Measurements from ENCODE around the gene DNM3. TPM values are rescaled to one million over a fixed set of nuclear protein-coding genes. Genes with fewer than 3 reads are reported as not detected.

The DNM3 gene
- total and polyA plus RNA-seq, 5 donors from 2014 or later, result 0.76 to 5.5 (median 1.6) TPM

DNA sequence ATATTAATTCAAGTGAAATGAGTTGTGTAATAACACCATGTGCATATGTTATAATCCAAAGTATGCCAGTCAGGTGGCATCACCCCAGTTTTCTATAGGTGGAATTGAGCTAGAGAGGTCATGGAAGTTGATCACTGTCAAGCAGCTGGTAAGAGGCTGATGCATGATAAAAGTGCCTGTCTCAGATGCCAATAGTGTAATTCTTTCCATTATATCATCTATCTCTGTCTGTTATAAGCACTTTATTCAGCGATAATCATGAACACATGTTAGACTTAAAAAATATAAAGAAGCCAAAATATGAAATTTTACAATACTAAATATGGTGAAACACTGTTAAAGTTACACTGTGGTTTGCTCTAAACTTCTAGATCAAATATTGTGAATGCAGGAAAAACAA lies 156.6 kb downstream of the DNM3 start:
- DNase-seq, result no peak
- Mint-ChIP-seq H3K4me1 (no peaks in the 10 kb centered on the region), H3K27ac (no peak overlapping the region)

GRCh38 chr1:171998711-171999110 lies 157.4 kb downstream of the DNM3 start:
- Histone ChIP-seq H3K27me3 (ENCODE audit: control insufficient read depth, insufficient read depth, low read length) (peaks cover 9% of the 10 kb centered on the region), H3K27ac (ENCODE audit: insufficient read depth, low read length, poor library complexity, severe bottlenecking) (no peak overlapping the region), H3K4me3 (ENCODE audit: low read depth, low read length) (no peak overlapping the region), H3K4me1 (ENCODE audit: control insufficient read depth, insufficient read depth, low read length, poor library complexity, severe bottlenecking) (no peaks in the 10 kb centered on the region), H3K36me3 (ENCODE audit: control insufficient read depth, insufficient read depth, low read length) (no peaks in the 10 kb centered on the region), H3K9me3 (ENCODE audit: control insufficient read depth in 2 of 2, low read length in 2 of 2) (no peaks in the 10 kb centered on the region)
- no peaks in the 10 kb centered on the region for H3K36me3 Mint-ChIP-seq
- ATAC-seq (ENCODE audit: low read depth in 2 of 2) (no peak), DNase-seq (no peak)
- no peak overlapping the region for H3K27ac Mint-ChIP-seq
- peaks cover 5% of the 10 kb centered on the region for H3K27me3 Mint-ChIP-seq
- peaks cover 0 to 3% (median 0%) of the 10 kb centered on the region in 4 donors for H3K4me1 Mint-ChIP-seq
- H3K4me3 Mint-ChIP-seq, result no peak overlapping the region
- no peaks in the 10 kb centered on the region for H3K9me3 Mint-ChIP-seq

More for the DNA sequence above, 156.6 kb downstream of the DNM3 start:
- no peak for ATAC-seq (ENCODE audit: low read depth in 2 of 2)
- no peak overlapping the region for H3K27ac ChIP-seq (ENCODE audit: insufficient read depth, low read length, poor library complexity, severe bottlenecking)
- Mint-ChIP-seq H3K9me3 (no peaks in the 10 kb centered on the region), H3K4me3 (no peak overlapping the region), H3K36me3 (no peaks in the 10 kb centered on the region), H3K27me3 (peaks cover 11% of the 10 kb centered on the region)
- no peak overlapping the region for H3K4me3 ChIP-seq (ENCODE audit: low read depth, low read length)
- H3K27me3 ChIP-seq (ENCODE audit: control insufficient read depth, insufficient read depth, low read length), result peaks cover 9% of the 10 kb centered on the region
- no peaks in the 10 kb centered on the region for H3K36me3 ChIP-seq (ENCODE audit: control insufficient read depth, insufficient read depth, low read length)
- H3K9me3 ChIP-seq (ENCODE audit: control insufficient read depth in 2 of 2, low read length in 2 of 2), result no peaks in the 10 kb centered on the region
- H3K4me1 ChIP-seq (ENCODE audit: control insufficient read depth, insufficient read depth, low read length, poor library complexity, severe bottlenecking), result no peaks in the 10 kb centered on the region

GRCh38 chr1:171999756-172000155 lies 158.5 kb downstream of the DNM3 start:
- Histone ChIP-seq H3K36me3 (ENCODE audit: control insufficient read depth, insufficient read depth, low read length) (no peaks in the 10 kb centered on the region), H3K27ac (ENCODE audit: insufficient read depth, low read length, poor library complexity, severe bottlenecking) (no peak overlapping the region), H3K4me3 (ENCODE audit: low read depth, low read length) (no peak overlapping the region), H3K9me3 (ENCODE audit: control insufficient read depth in 2 of 2, low read length in 2 of 2) (no peaks in the 10 kb centered on the region), H3K4me1 (ENCODE audit: control insufficient read depth, insufficient read depth, low read length, poor library complexity, severe bottlenecking) (no peaks in the 10 kb centered on the region), H3K27me3 (ENCODE audit: control insufficient read depth, insufficient read depth, low read length) (peaks cover 5% of the 10 kb centered on the region)
- ATAC-seq (ENCODE audit: low read depth in 2 of 2) (no peak), DNase-seq (no peak)
- peaks cover 0 to 6% (median 3%) of the 10 kb centered on the region in 4 donors for H3K4me1 Mint-ChIP-seq
- no peak overlapping the region for H3K27ac Mint-ChIP-seq
- H3K4me3 Mint-ChIP-seq, result no peak overlapping the region
- no peaks in the 10 kb centered on the region for H3K36me3 Mint-ChIP-seq
- no peaks in the 10 kb centered on the region for H3K9me3 Mint-ChIP-seq
- H3K27me3 Mint-ChIP-seq, result peaks cover under 1% of the 10 kb centered on the region

DNA sequence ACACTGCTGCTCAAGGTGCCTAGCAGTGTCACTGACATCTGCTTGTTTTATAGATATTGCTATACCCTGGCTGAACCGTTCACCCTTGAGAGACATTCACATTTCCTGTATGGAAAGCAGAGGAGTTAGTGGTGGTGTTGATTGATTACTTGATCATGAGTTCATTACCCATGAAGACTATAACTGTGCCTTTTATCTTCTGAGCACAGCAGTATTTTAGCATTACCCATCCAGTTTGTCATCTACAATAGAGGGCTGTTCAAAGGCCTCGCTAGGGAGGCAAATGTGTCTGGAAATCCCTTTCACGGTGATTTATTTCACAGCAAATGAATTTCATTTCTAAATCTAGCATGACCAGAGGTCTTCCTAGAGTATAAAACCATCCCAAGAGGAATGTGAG lies 160.0 kb downstream of the DNM3 start:
- H3K27ac ChIP-seq (ENCODE audit: insufficient read depth, low read length, poor library complexity, severe bottlenecking), result no peak overlapping the region
- H3K27ac Mint-ChIP-seq, result no peak overlapping the region
- H3K36me3 ChIP-seq (ENCODE audit: control insufficient read depth, insufficient read depth, low read length), result no peaks in the 10 kb centered on the region
- ATAC-seq (ENCODE audit: low read depth in 2 of 2) (no peak), DNase-seq (no peak)
- H3K27me3 Mint-ChIP-seq, result no peaks in the 10 kb centered on the region
- H3K36me3 Mint-ChIP-seq, result no peaks in the 10 kb centered on the region
- H3K9me3 ChIP-seq (ENCODE audit: control insufficient read depth in 2 of 2, low read length in 2 of 2), result no peaks in the 10 kb centered on the region
- H3K4me3 Mint-ChIP-seq, result no peak overlapping the region
- H3K27me3 ChIP-seq (ENCODE audit: control insufficient read depth, insufficient read depth, low read length), result peaks cover 3% of the 10 kb centered on the region
- no peaks in the 10 kb centered on the region for H3K4me1 ChIP-seq (ENCODE audit: control insufficient read depth, insufficient read depth, low read length, poor library complexity, severe bottlenecking)
- H3K4me1 Mint-ChIP-seq, result peaks cover 0 to 13% (median 4%) of the 10 kb centered on the region in 4 donors
- no peaks in the 10 kb centered on the region for H3K9me3 Mint-ChIP-seq
- no peak overlapping the region for H3K4me3 ChIP-seq (ENCODE audit: low read depth, low read length)

- Mint-ChIP-seq H3K36me3 (no peaks in the 10 kb centered on the region), H3K9me3 (no peaks in the 10 kb centered on the region), H3K27ac (no peak overlapping the region), H3K4me1 (peaks cover 0 to 13% (median 4%) of the 10 kb centered on the region in 4 donors), H3K4me3 (no peak overlapping the region), H3K27me3 (peaks cover under 1% of the 10 kb centered on the region)
- DNase-seq (peak; percentile 7 to 74 (median 42)), ATAC-seq (ENCODE audit: low read depth in 2 of 2) (no peak)
- H3K27me3 ChIP-seq (ENCODE audit: control insufficient read depth, insufficient read depth, low read length), result no peaks in the 10 kb centered on the region
- no peak overlapping the region for H3K4me3 ChIP-seq (ENCODE audit: low read depth, low read length)
- H3K27ac ChIP-seq (ENCODE audit: insufficient read depth, low read length, poor library complexity, severe bottlenecking), result no peak overlapping the region
- no peaks in the 10 kb centered on the region for H3K9me3 ChIP-seq (ENCODE audit: control insufficient read depth in 2 of 2, low read length in 2 of 2)
- no peaks in the 10 kb centered on the region for H3K36me3 ChIP-seq (ENCODE audit: control insufficient read depth, insufficient read depth, low read length)
- H3K4me1 ChIP-seq (ENCODE audit: control insufficient read depth, insufficient read depth, low read length, poor library complexity, severe bottlenecking), result no peaks in the 10 kb centered on the region
These were observed 161.5 kb downstream of the DNM3 start for GRCh38 chr1:172002725-172003345.

DNA sequence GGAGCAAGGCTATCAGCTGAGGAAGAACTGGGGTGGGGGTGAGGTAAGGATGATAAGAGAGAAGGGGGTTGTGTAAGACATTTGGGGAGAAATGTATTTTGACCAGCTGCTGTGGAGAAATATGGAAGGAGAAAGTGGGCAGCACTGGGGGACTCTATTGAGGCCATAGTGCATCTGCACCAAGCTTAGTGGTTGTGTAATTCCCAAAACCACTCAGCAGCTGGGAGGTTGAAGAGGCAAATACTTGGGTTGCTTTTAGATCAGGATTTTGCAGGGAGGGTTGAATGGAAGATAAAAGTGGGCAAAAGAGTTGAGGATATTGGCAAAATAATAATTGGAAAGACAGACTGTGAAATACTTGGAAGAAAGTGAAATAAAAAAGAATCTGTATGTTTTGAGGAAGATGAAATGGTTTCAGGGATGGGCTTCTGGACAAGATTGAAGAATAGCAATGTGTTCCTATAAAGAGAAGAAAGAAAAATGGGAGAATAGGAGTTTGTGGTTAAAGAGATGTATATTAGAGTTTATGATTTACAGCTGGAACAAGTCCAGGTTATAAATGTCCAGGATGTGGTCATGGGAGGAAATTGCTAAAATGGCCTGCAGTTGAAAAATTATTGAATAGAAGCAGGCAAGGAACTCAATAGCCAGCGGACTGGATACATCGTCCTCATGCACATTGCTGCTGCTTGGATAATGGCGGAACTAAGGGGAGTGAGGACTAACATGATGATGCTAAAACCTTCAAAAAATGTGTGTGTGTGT lies 162.7 kb downstream of the DNM3 start:
- no peak overlapping the region for H3K4me3 ChIP-seq (ENCODE audit: low read depth, low read length)
- H3K9me3 Mint-ChIP-seq, result no peaks in the 10 kb centered on the region
- no peak overlapping the region for H3K4me3 Mint-ChIP-seq
- no peaks in the 10 kb centered on the region for H3K9me3 ChIP-seq (ENCODE audit: control insufficient read depth in 2 of 2, low read length in 2 of 2)
- H3K36me3 Mint-ChIP-seq, result no peaks in the 10 kb centered on the region
- H3K4me1 Mint-ChIP-seq, result peaks cover 0 to 13% (median 4%) of the 10 kb centered on the region in 4 donors
- DNase-seq (no peak), ATAC-seq (ENCODE audit: low read depth in 2 of 2) (no peak)
- no peaks in the 10 kb centered on the region for H3K36me3 ChIP-seq (ENCODE audit: control insufficient read depth, insufficient read depth, low read length)
- peaks cover 5% of the 10 kb centered on the region for H3K27me3 Mint-ChIP-seq
- H3K27ac ChIP-seq (ENCODE audit: insufficient read depth, low read length, poor library complexity, severe bottlenecking), result no peak overlapping the region
- H3K27ac Mint-ChIP-seq, result peak overlapping the region in 2 of 3 donors; percentile 34 to 74
- H3K4me1 ChIP-seq (ENCODE audit: control insufficient read depth, insufficient read depth, low read length, poor library complexity, severe bottlenecking), result no peaks in the 10 kb centered on the region
- no peaks in the 10 kb centered on the region for H3K27me3 ChIP-seq (ENCODE audit: control insufficient read depth, insufficient read depth, low read length)

DNA sequence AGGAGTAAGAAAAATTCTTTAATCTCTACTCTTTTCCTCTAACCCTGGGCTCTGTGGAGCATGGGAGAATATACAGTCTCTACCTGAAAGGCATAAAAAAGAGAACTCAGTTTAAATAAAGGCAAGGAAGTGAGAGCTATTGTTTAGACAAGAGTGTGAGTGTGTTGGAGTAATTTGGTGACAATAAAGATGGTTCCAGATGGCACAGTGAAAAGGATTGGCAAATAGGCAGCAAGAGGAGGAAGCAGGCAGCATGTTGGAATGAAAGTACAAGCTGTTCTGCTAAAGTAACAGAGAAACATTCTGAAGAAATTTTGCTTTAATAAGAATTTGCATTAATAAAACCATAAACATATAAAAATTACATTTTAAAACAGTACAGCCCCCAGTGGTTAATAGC lies 163.4 kb downstream of the DNM3 start:
- Mint-ChIP-seq H3K4me1 (peaks cover 0 to 13% (median 4%) of the 10 kb centered on the region in 4 donors), H3K27ac (peak overlapping the region in 1 of 3 donors; percentile 74), H3K9me3 (no peaks in the 10 kb centered on the region), H3K36me3 (no peaks in the 10 kb centered on the region), H3K4me3 (no peak overlapping the region), H3K27me3 (peaks cover 5% of the 10 kb centered on the region)
- Histone ChIP-seq H3K36me3 (ENCODE audit: control insufficient read depth, insufficient read depth, low read length) (no peaks in the 10 kb centered on the region), H3K4me1 (ENCODE audit: control insufficient read depth, insufficient read depth, low read length, poor library complexity, severe bottlenecking) (no peaks in the 10 kb centered on the region), H3K27ac (ENCODE audit: insufficient read depth, low read length, poor library complexity, severe bottlenecking) (no peak overlapping the region), H3K4me3 (ENCODE audit: low read depth, low read length) (no peak overlapping the region), H3K9me3 (ENCODE audit: control insufficient read depth in 2 of 2, low read length in 2 of 2) (no peaks in the 10 kb centered on the region), H3K27me3 (ENCODE audit: control insufficient read depth, insufficient read depth, low read length) (no peaks in the 10 kb centered on the region)
- no peak for ATAC-seq (ENCODE audit: low read depth in 2 of 2)
- DNase-seq, result no peak
